Calu3 (cell line): ENCODE measurements around the gene SLC17A9. TPM values are rescaled to one million over a fixed set of nuclear protein-coding genes. Genes with fewer than 3 reads are reported as not detected.

Source experiments
- BruUV-seq: library from RNA; stranded (reverse); fragments of 400-500 nt; replicated peaks from 2 replicates; lab custom pipeline; 2021; lab: Mats Ljungman, UMichigan
- CTCF ChIA-PET: fragments of 300-600 bp; sonication (Branson Sonifier 250); formaldehyde crosslinking; loops from one replicate; lab custom pipeline; 2022; ENCODE audit warnings: antibody characterized with exemption; lab: Charles Lee
- DNase-seq: peaks from one replicate; pipeline ENCODE4 v3.0.0; 2022
- H3K27ac Mint-ChIP-seq: one replicate; pipeline ENCODE4 v1.8.0; 2022; ENCODE audit warnings: mixed read lengths; ENCODE audit not compliant: unreplicated experiment
- H3K27me3 Mint-ChIP-seq: one replicate; pipeline ENCODE4 v1.8.0; 2022; ENCODE audit warnings: mixed read lengths; ENCODE audit not compliant: unreplicated experiment
- H3K36me3 Mint-ChIP-seq: one replicate; pipeline ENCODE4 v1.8.0; 2022; ENCODE audit warnings: mild to moderate bottlenecking, moderate library complexity, mixed read lengths; ENCODE audit not compliant: insufficient read depth, unreplicated experiment
- H3K4me1 Mint-ChIP-seq: one replicate; pipeline ENCODE4 v1.8.0; 2022; ENCODE audit warnings: mild to moderate bottlenecking, low read depth, mixed read lengths; ENCODE audit not compliant: unreplicated experiment
- H3K4me3 Mint-ChIP-seq: one replicate; pipeline ENCODE4 v1.8.0; 2022; ENCODE audit warnings: mild to moderate bottlenecking, low read depth, moderate library complexity, mixed read lengths; ENCODE audit not compliant: unreplicated experiment
- H3K9me3 Mint-ChIP-seq: one replicate; pipeline ENCODE4 v1.8.0; 2022; ENCODE audit warnings: low read depth, mixed read lengths; ENCODE audit not compliant: unreplicated experiment
- intact Hi-C: fragments of 100-400 bp; cut with micrococcal nuclease; formaldehyde crosslinking; loops from one replicate; pipeline ENCODE4 v1.10.0; 2022; ENCODE audit not compliant: unreplicated experiment
- total RNA-seq: library from RNA; stranded (reverse); gene quantifications from 2 replicates; pipeline ENCODE4 v1.2.3, GENCODE V29; 2022
- TF ChIP-seq, protein P1 (sequence below): fragments of 200-600 bp; IDR thresholded peaks from one replicate; pipeline ENCODE4 v1.8.0; 2022; ENCODE audit warnings: antibody characterized with exemption; ENCODE audit not compliant: unreplicated experiment

Gene SLC17A9
- total RNA-seq, 1 experiment from 2014 or later, result 12.0 TPM

DNA sequence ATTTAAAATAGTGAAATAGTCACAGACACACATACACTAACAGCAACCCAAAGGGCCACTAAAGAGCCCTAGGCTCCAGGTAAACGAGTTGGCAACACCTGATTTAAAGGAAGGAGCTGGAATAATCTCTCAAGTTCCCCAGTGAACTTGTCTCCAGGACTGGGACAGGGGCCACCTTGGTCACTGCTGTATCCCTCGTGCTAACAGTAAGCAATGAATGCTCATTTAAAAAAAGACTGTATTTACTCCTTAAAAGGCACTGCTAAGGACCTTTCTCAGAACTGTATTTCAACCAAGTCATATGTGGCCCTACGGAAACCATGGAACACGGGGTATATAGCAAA, 27.5 kb upstream of the SLC17A9 start:
- Mint-ChIP-seq H3K36me3 (peaks cover 62% of the 10 kb centered on the region), H3K9me3 (no peaks in the 10 kb centered on the region), H3K4me1 (peaks cover 61% of the 10 kb centered on the region), H3K27me3 (no peaks in the 10 kb centered on the region), H3K4me3 (peak overlapping the region; percentile 94), H3K27ac (peak overlapping the region; percentile 97)
- CTCF ChIA-PET, result interaction anchor here (1.4 to 2.1 kb wide), 2 partner anchors 10 to 50 kb away, joined by 3 to 8 read pairs; no protein-coding TSS in a partner anchor
- no TSS peak for BruUV-seq
- intact Hi-C loops, result loop anchor here (2.0 kb wide), 1 partner anchor 24 kb away; no protein-coding TSS in a partner anchor
- TF ChIP-seq, protein P1, sequence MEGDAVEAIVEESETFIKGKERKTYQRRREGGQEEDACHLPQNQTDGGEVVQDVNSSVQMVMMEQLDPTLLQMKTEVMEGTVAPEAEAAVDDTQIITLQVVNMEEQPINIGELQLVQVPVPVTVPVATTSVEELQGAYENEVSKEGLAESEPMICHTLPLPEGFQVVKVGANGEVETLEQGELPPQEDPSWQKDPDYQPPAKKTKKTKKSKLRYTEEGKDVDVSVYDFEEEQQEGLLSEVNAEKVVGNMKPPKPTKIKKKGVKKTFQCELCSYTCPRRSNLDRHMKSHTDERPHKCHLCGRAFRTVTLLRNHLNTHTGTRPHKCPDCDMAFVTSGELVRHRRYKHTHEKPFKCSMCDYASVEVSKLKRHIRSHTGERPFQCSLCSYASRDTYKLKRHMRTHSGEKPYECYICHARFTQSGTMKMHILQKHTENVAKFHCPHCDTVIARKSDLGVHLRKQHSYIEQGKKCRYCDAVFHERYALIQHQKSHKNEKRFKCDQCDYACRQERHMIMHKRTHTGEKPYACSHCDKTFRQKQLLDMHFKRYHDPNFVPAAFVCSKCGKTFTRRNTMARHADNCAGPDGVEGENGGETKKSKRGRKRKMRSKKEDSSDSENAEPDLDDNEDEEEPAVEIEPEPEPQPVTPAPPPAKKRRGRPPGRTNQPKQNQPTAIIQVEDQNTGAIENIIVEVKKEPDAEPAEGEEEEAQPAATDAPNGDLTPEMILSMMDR, result no peak
- DNase-seq, result peak; percentile 26

DNA sequence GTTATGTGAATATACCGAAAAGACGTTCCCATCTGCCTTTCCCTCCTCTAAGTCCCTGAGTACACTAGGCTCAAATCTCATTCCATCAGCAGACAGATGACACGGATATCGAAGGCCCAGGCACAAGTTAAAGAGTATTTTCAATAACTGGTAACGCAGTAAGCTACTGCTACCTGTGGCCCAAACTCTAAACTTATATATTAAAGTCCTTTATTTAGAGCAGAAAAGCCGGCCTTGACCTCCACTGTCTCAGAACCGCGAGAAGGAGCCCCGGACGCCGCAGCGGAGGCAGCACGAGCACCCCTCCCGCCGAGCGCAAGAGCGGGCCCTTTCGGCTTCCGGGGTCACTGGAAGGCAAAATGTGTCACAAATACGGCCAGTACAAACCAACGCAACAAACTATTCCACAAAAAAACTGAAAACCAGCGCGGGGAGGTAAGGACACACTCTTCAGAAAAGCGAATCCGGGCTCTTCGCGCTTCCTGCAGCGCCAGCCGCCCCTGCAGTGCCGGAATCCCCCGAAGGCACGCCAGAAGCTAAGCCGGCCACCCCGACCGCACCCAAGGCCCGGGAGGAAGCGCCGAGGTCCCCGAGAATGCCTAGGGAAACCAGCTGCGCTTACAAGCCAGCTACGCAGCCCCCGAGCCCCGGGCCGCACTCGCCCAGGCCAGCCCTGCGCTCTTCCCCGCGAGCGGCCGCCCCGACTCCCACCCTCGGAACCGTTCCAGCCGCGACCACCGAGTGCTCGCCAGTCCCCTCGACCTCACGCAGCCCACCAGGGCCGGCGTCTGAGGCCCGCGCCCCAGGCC, 26.9 kb upstream of the SLC17A9 start:
- peak; percentile 65 for DNase-seq
- peaks cover 61% of the 10 kb centered on the region for H3K4me1 Mint-ChIP-seq
- intact Hi-C loops, result loop anchor here (2.0 kb wide), 1 partner anchor 25 kb away; no protein-coding TSS in a partner anchor

DNA sequence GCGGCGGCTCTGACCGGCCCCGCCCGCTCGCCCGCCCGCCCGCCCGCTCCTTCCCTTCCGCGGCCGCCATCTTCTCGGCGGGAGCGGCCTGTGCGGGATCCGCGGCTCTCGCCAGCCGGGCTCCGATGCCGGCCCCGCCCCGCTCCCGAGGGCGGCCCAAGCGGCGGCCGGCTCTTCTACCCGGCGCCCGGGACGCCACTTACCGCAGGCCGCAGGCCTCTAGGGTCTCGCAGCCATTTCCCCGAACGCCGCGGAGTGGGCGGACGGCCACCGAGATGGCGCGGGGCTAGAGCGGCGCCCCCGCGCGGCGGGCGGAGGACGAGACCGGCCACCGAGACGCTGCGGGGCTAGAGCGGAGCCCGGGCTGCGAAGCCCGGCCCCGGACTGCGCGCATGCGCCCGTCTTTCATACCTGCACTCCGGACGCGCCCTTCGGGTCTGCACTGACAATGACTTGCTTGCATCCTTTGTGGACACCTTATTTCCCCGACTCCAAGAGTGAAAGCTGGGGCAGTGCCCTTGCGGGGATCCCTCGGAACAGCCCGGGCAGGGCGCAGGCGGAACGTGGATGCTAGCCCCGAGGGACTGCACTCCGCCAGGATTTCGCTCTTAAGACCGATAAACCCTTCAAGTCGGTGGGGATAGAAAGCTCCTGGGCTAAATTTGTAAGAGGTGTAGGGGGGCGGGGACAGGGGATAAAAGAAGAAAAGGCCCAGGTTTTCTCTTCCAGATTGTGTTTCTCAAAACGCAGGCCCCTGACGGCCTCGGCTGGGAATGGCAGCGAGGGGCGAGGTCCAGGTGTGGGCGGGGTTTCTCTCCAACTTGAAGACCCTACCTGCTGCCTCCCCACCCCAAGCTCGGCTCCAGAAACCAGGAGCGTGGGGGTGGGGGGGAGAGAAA, 26.0 kb upstream of the SLC17A9 start, which contains the start of gene DIDO1:
Gene DIDO1, minus strand, starts transcription at position 277 of the 899 bp plus-strand sequence.
- peak within 1 kb of the TSS; percentile 97 for H3K27ac Mint-ChIP-seq
- TF ChIP-seq, protein P1, result peak; percentile 82
- H3K27me3 Mint-ChIP-seq, result no peaks in the 10 kb centered on the region
- H3K36me3 Mint-ChIP-seq, result peaks cover 57% of the 10 kb centered on the region
- H3K4me3 Mint-ChIP-seq, result peak within 1 kb of the TSS; percentile 94
- TSS peak; percentile 32 for BruUV-seq
- peaks cover 52% of the 10 kb centered on the region for H3K4me1 Mint-ChIP-seq
- intact Hi-C loops, result no loop called here
- CTCF ChIA-PET, result interaction anchor here (1.0 to 2.2 kb wide), 3 partner anchors 11 to 104 kb away, joined by 3 to 7 read pairs (median 4); partner anchors contain the start of gene GID8
- DNase-seq, result peak; percentile 96
- no peaks in the 10 kb centered on the region for H3K9me3 Mint-ChIP-seq

More for the DNA sequence above, 26.9 kb upstream of the SLC17A9 start:
- peak overlapping the region; percentile 97 for H3K27ac Mint-ChIP-seq
- CTCF ChIA-PET, result interaction anchor here (1.0 to 2.1 kb wide), 2 partner anchors 9 to 103 kb away, joined by 3 to 8 read pairs; no protein-coding TSS in a partner anchor
- TF ChIP-seq, protein P1, result no peak
- BruUV-seq, result no TSS peak
- peaks cover 62% of the 10 kb centered on the region for H3K36me3 Mint-ChIP-seq
- H3K9me3 Mint-ChIP-seq, result no peaks in the 10 kb centered on the region
- H3K27me3 Mint-ChIP-seq, result no peaks in the 10 kb centered on the region
- peak overlapping the region; percentile 94 for H3K4me3 Mint-ChIP-seq

DNA sequence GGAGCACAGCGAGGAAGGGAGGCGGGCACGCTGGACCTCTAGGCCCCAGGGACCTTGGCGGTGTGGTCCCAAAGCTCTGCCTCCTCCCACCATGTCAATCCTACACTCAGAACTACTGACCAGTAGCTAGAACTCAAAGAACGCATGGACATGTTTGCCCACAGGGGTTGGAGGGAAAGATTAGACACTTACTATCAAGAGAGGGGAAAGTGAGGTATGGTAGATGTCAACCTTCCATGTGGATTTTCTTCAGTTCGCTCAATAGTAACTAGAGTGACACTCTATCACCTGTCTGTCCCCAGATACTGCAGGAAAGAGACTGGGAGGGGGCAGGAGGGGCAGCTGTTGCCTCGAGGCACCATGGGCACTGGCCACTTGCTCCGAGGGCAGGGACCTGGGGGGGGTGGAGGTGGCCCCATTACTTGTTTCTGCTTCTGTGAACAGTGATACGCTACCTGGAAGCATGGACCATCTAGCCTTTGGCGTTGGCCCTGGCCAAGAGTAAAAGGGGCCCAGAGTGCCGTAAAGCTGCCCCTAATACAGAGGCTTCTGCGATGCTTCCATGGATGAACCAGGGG, 25.3 kb upstream of the SLC17A9 start:
- Mint-ChIP-seq H3K27ac (peak overlapping the region; percentile 86), H3K4me3 (peak overlapping the region; percentile 94), H3K9me3 (no peaks in the 10 kb centered on the region), H3K27me3 (no peaks in the 10 kb centered on the region), H3K4me1 (peaks cover 50% of the 10 kb centered on the region), H3K36me3 (peaks cover 56% of the 10 kb centered on the region)
- no peak for DNase-seq
- CTCF ChIA-PET, result interaction anchor here (1.1 to 2.2 kb wide), 2 partner anchors 10 to 20 kb away, joined by 4 to 7 read pairs; partner anchors contain the start of gene GID8
- TF ChIP-seq, protein P1, result no peak
- intact Hi-C loops, result no loop called here
- BruUV-seq, result no TSS peak
